ENCODE measurements around the gene TNFAIP8.

Gene TNFAIP8

DNA sequence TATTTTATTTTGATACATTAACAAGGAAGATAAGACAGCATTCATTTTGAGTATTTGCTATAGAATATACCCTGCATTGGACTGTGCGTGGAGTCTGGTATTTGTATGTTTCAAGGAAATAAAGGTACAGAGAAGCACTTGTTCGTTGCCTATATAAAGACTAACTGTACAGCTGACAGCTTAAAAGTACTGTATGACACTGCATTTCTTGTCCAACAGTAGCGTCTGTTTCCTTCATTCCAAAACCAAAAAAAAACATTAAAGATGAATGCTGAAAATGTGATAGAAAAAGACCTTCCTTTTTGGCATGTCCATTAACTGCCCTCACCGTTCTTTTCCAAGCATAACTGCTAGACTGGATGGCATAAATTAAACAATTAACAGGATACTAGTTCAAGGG lies 15.3 kb downstream of the TNFAIP8 start:
- no peak for DNase-seq

GRCh38 chr5:119373449-119373858 lies 17.6 kb downstream of the TNFAIP8 start:
- DNase-seq = no peak

DNA sequence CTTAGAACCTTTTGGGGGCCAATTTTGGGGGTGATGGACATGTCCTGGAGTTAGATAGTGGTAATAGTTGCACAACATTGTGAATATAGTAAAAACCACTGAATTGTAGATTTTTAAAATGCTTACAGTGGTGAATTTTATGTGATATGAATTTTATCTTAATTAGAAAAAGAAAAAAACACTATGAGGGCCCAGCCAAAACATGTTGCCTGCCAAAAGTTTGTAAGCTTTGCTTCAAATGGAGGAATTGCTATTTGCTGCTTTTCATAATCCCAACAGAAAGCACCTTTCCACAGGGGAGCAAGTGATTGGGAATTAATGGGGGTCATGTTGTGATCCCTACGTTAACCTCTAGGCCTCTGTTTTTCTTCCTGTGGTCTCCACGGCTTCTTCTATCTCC lies 19.1 kb downstream of the TNFAIP8 start:
- no peak for DNase-seq

DNA sequence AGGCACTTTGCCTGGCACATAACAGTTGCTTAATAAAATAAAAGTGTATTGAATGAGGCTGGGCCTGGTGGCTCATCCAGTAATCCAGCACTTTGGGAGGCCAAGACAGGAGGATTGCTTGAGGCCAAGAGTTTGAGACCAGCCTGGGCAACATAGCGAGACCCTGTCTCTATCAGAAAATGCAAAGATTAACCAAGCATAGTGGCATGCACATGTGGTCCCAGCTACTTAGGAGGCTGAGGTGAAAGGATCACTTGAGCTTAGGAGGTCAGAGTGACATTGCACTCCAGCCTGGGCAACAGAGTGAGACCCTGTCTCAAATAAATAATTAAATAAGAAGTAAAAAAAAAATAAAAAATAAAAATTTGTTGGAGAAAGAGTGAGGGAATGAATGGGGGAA lies 21.2 kb downstream of the TNFAIP8 start:
- no peak for DNase-seq

GRCh38 chr5:119378075-119378700 lies 22.4 kb downstream of the TNFAIP8 start:
- no peak for DNase-seq

- no peak for DNase-seq
Measured at GRCh38 chr5:119379096-119379495, 23.3 kb downstream of the TNFAIP8 start.

- DNase-seq = no peak
Measured at GRCh38 chr5:119379942-119380547, 24.2 kb downstream of the TNFAIP8 start.

DNA sequence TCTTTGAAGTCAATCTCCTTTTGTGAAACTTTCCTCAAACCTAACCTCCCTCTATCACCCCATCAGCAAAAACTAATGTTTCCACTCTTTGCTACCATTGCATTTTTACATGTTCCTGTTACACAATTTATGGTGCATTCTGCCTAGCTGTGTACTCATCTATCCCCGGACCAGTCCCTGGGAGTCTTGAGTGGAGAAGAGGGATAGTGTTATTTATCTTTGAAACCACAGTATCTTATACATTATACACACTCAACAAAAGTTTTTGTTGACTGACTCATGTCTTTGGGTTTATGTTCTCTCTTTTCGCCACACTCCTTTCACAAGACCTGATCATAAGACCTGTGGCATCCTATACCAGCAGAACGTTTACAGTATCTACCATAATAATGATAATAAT lies 26.4 kb downstream of the TNFAIP8 start:
- no peak for DNase-seq

GRCh38 chr5:119383008-119383407 lies 27.2 kb downstream of the TNFAIP8 start:
- DNase-seq = no peak

DNA sequence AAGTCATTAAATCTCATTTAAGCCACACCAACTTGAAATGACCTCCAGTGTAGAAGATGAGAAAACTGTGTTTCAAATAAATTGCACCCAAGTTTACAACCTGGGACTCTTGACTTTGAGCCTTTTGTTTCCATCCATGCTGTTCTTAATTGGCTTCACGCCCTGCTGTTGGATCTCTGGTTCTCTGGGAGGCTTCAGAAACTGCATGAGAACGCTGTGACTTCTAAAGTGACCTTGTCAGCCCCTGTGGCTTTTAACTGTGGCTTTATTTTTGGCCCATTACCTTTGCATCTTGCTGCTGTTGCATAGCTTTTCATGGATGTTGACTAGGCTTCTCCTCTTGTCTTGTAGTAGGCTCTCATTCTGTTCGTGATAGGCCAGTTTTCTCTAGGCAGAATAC lies 29.3 kb downstream of the TNFAIP8 start:
- DNase-seq = no peak

DNA sequence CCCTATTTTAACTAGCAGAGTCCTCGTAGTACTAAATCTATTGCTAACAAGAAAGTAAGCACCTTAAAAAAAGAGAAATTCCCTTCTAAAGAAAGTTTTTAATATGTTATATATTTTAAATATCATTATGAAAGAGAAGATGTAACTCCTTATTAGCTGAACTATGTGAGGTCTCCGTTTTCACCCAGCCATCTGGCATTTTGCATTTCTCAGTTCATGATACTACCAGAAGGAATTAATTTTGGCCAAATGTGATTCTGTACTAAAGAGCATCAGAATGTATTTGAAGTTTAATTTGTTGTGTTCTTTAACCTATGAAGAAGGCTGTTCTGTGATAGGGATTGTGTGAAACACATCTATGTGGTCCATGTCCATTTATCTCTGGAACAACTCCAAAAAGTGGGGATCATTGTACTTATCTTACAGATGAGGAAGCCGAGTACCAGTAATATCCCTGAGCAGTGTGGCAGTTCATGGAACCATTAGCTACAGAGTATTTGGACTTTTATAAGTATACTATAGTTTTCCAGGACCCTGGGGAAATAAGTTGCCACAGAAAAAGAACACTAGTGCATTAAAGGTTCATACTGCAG lies 29.8 kb downstream of the TNFAIP8 start:
- no peak for DNase-seq

DNA sequence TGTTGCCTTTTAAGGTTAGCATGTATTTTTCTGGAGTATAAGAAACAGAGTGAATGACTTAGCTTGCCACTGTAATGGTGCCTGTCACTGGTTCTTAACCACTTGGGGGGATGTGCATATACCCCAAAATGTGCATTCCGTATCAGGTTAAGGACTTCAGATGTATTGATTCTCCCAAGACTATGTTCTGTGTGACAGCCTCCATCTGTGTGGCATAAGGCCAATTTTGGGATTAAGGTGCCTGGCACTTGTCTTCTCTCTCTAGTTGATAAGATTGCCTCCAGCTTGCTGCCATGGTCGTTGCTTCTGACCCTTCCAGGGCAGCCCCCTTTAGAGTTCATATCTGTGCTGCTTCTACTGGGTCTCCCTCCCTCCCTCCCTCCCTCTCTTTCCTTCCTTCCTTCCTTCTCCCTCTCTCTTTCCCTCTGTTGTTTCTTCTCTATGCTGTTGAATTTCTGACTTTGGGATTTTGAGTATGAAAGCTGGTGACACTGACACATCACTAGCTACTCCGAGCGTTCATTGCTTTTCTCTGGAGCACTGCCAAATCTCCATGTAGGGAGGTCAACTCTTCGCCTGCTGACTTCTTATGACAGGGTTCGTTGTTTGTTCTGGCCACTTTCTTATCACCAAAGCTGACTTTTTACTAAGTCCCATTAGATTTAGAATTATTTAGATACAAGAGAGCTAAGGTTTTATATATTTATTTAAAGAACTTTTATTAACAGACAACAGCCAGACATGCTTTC lies 31.0 kb downstream of the TNFAIP8 start:
- no peak for DNase-seq

GRCh38 chr5:119387945-119388618 lies 32.3 kb downstream of the TNFAIP8 start:
- DNase-seq = no peak

DNA sequence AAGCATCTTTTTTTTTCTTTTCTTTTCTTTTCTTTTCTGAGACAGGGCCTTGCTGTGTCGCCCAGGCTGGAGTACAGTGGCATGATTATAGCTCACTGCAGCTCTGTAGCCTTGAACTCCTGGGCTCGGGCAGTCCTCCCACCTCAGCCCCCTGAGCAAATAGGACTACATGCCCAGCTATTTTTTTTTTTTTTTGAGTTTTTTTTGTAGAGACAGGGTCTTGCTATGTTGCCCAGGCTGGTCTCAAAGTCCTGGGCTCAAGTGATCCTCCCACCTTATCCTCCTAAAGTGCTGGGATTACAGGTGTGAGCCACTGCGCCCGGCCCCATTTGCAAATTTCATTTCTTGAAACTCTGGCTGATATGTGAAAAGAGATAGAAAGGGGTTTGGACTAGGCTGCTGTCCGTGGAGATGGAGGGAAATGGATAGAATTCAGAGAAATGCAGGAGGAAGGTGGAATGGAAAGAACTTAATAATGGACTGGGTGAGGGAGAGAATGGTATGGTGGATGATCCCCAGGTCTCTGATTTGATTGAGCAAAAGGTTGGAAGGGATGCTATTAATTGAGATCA lies 32.9 kb downstream of the TNFAIP8 start:
- DNase-seq = no peak

GRCh38 chr5:119389288-119390030 lies 33.6 kb downstream of the TNFAIP8 start:
- DNase-seq = no peak

GRCh38 chr5:119390404-119390803 lies 34.6 kb downstream of the TNFAIP8 start:
- no peak for DNase-seq

- DNase-seq = no peak
Measured at GRCh38 chr5:119393201-119393691, 37.4 kb downstream of the TNFAIP8 start.

GRCh38 chr5:119393746-119394145 lies 37.9 kb downstream of the TNFAIP8 start:
- DNase-seq = no peak

DNA sequence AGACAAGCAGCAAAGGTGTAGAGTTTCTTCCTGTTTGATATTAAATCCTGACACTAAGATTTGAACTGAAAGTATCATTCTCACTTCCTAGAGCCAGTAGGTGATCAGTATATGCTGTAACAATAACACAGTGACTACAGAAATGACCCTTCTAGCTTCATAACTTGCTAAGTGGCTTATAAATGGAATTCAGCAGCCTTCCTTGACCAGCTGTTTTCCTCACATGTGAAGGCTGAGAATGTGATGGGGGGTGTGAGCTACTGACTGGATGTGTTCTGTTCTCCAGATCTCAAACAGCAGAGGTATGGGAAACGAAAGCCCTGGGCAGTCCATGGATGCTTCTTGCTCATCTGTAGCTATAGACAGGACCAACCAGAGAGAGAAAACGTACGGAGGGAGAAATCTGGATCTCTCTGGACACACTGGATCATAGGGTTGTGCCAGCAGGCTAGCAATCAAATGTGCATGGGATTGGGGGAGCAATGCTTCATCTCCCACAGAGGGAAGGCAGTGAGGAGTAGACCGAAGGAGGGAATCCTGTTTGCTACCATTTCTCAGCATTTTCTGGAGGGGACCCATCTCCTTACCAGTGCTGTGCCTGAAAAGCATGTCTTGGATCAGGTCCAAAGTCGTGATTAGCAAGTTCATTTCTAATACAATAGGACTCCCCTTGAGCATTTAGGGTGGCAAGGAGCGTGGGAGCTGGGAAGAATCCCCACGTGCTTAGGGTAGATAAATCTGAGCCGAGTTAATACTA lies 39.4 kb downstream of the TNFAIP8 start:
- no peak for DNase-seq

DNA sequence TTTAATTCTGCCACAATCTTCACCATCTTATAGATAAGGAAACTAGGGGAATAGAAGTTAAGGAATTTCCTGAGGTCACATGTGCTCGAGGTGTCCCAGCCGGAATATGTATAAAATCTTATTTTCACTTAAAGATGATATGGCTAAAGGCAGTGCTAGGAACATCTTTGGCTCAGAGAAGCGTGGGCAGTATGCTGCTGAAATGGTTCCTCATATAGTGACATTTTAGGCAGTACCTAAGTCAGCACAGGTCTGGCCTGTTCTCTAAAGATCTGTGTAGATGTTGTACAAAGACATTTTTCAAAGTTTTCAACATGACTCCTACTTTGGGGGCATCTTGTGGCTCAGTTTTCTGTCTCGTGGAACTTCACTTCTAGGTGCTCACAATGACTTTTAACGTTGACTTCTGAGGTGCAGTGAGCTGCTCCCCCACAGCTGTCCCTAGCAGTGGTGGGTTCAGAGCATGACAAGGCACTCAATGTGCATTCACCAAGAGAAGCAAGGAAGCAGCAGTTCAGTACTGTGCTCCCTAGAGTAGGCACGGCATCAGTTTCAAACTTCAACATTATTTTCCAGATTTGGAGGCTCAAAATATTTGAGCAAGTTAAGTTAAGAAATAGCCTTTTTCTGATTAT lies 40.3 kb downstream of the TNFAIP8 start:
- no peak for DNase-seq

Measured in activated naive CD4-positive, alpha-beta T cell (primary cell).